Gastrocnemius medialis (tissue), 4 donors: Measurements from ENCODE around the gene PLCB1. TPM values are rescaled to one million over a fixed set of nuclear protein-coding genes. Genes with fewer than 3 reads are reported as not detected.

Experiments
- ATAC-seq, 2 donors: fragments of 150-250 bp; one replicate each; pipeline ENCODE4 v1.9.1; 2016
- DNase-seq, 2 donors: peaks; one replicate each; pipeline ENCODE4 v3.0.0-alpha.2; 2019
- H3K27ac ChIP-seq, 4 donors: fragments of 200-600 bp; sonication (generic); 1 replicate in 1 of 4; 2 replicates in 3 of 4; pipeline ENCODE4 v1.5.1; 2016 to 2018; ENCODE audit warnings: mild to moderate bottlenecking in 2 of 4, moderate library complexity in 1 of 4
- H3K27me3 ChIP-seq, 3 donors: fragments of 200-600 bp; sonication (generic) in 2 of 3; 1 replicate in 1 of 3; 2 replicates in 2 of 3; pipeline versions ENCODE4 v1.5.1 to v1.6.0; 2016 to 2019; ENCODE audit warnings: mild to moderate bottlenecking in 1 of 3, moderate library complexity in 1 of 3
- H3K36me3 ChIP-seq, 2 donors: fragments of 200-600 bp; sonication (generic) in 1 of 2; one replicate each; pipeline ENCODE4 v1.5.1; 2017 to 2018
- H3K4me1 ChIP-seq, 2 donors: fragments of 200-600 bp; sonication (generic) in 1 of 2; one replicate each; pipeline ENCODE4 v1.5.1; 2016 to 2017; ENCODE audit warnings: mild to moderate bottlenecking in 2 of 2
- H3K4me3 ChIP-seq, 4 donors: fragments of 200-600 bp; sonication (generic) in 3 of 4; 1 replicate in 1 of 4; 2 replicates in 3 of 4; pipeline ENCODE4 v1.5.1; 2016 to 2019; ENCODE audit warnings: mild to moderate bottlenecking in 2 of 4
- H3K9me3 ChIP-seq, 3 donors: fragments of 200-600 bp; sonication (generic) in 2 of 3; 1 replicate in 1 of 3; 2 replicates in 2 of 3; pipeline ENCODE4 v1.5.1; 2016 to 2019
- CTCF ChIP-seq, 5 experiments: fragments of 450-650 bp in 3 of 5; fragments of 200-600 bp in 2 of 5; sonication (generic) in 2 of 5; IDR thresholded peaks in 4 of 5; conservative IDR thresholded peaks in 1 of 5; 1 replicate in 4 of 5; 2 replicates in 1 of 5; pipeline ENCODE4 v1.5.1; 2016 to 2019; ENCODE audit warnings: antibody characterized with exemption in 5 of 5, mild to moderate bottlenecking in 3 of 5, moderate library complexity in 3 of 5
- POLR2A ChIP-seq, 2 donors: fragments of 450-650 bp; IDR thresholded peaks; one replicate each; pipeline ENCODE4 v1.6.1; 2017; ENCODE audit warnings: antibody characterized with exemption in 2 of 2, mild to moderate bottlenecking in 2 of 2, moderate library complexity in 2 of 2
- in situ Hi-C, 4 donors: fragments of 200-750 bp; cut with MboI; loops; one replicate each; pipeline versions ENCODE4 v1.15.0 to v1.8.0; 2017; ENCODE audit warnings: low sequenced_read_pairs in 4 of 4
- intact Hi-C: fragments of 100-400 bp; cut with DNase I; formaldehyde crosslinking; loops from one replicate; pipeline ENCODE4 v1.15.1; 2023; ENCODE audit warnings: low total_unique reads
- total RNA-seq, 4 donors: library from RNA; depleted of rRNA; stranded (reverse); fragments of >200 nt; gene quantifications; one replicate each; pipeline versions ENCODE4 v1.1.0 to v1.2.3, GENCODE V29; 2016

Gene PLCB1
- total RNA-seq, 4 donors from 2014 or later = 4.1 to 10.0 (median 7.6) TPM

GRCh38 chr20:8118760-8119159 lies 13.3 kb upstream of the PLCB1 start:
- TF ChIP-seq POLR2A (IDR thresholded peaks at IDR 0.05) = no peak
- no peak for TF ChIP-seq CTCF (IDR thresholded peaks at IDR 0.05 in 4 of 5, conservative IDR thresholded peaks at IDR 0.05 in 1 of 5)
- Histone ChIP-seq H3K36me3 (no peaks in the 10 kb centered on the region), H3K9me3 (no peaks in the 10 kb centered on the region), H3K27ac (no peak overlapping the region), H3K27me3 (no peaks in the 10 kb centered on the region), H3K4me3 (no peak overlapping the region), H3K4me1 (no peaks in the 10 kb centered on the region)
- DNase-seq (no peak), ATAC-seq (no peak)
- in situ Hi-C loops (no loop called here), intact Hi-C loops (no loop called here)

- ATAC-seq (no peak), DNase-seq (no peak)
- no peak overlapping the region for H3K4me3 ChIP-seq
- in situ Hi-C loops (loop anchor here in 1 of 4 donors (10.0 kb wide), 1 partner anchor 603 kb away; no protein-coding TSS in a partner anchor), intact Hi-C loops (no loop called here)
- H3K27ac ChIP-seq = no peak overlapping the region
- TF ChIP-seq POLR2A (IDR thresholded peaks at IDR 0.05) (no peak), CTCF (IDR thresholded peaks at IDR 0.05 in 4 of 5, conservative IDR thresholded peaks at IDR 0.05 in 1 of 5) (no peak)
- H3K27me3 ChIP-seq = no peaks in the 10 kb centered on the region
- H3K9me3 ChIP-seq = no peaks in the 10 kb centered on the region
- no peaks in the 10 kb centered on the region for H3K4me1 ChIP-seq
- no peaks in the 10 kb centered on the region for H3K36me3 ChIP-seq
These were observed 10.4 kb upstream of the PLCB1 start for GRCh38 chr20:8121666-8122065.

- Histone ChIP-seq H3K4me1 (no peaks in the 10 kb centered on the region), H3K4me3 (no peak overlapping the region), H3K36me3 (no peaks in the 10 kb centered on the region), H3K9me3 (no peaks in the 10 kb centered on the region), H3K27me3 (no peaks in the 10 kb centered on the region), H3K27ac (no peak overlapping the region)
- ATAC-seq (no peak), DNase-seq (no peak)
- TF ChIP-seq CTCF (IDR thresholded peaks at IDR 0.05 in 4 of 5, conservative IDR thresholded peaks at IDR 0.05 in 1 of 5) = no peak
- no peak for TF ChIP-seq POLR2A (IDR thresholded peaks at IDR 0.05)
- intact Hi-C loops = no loop called here
- in situ Hi-C loops = loop anchor here in 1 of 4 donors (5.0 to 10.0 kb wide), 2 partner anchors 263 to 600 kb away; no protein-coding TSS in a partner anchor
These were observed 7.4 kb upstream of the PLCB1 start for GRCh38 chr20:8124639-8125038.

- H3K36me3 ChIP-seq = no peaks in the 10 kb centered on the region
- H3K27ac ChIP-seq = no peak overlapping the region
- ATAC-seq (no peak), DNase-seq (no peak)
- no peak for TF ChIP-seq POLR2A (IDR thresholded peaks at IDR 0.05)
- in situ Hi-C loops (loop anchor here in 1 of 4 donors (5.0 to 10.0 kb wide), 2 partner anchors 261 to 599 kb away; no protein-coding TSS in a partner anchor), intact Hi-C loops (no loop called here)
- no peaks in the 10 kb centered on the region for H3K27me3 ChIP-seq
- no peak overlapping the region for H3K4me3 ChIP-seq
- H3K4me1 ChIP-seq = no peaks in the 10 kb centered on the region
- H3K9me3 ChIP-seq = no peaks in the 10 kb centered on the region
These were observed 5.9 kb upstream of the PLCB1 start for GRCh38 chr20:8126181-8126580.

- no peak overlapping the region for H3K27ac ChIP-seq
- intact Hi-C loops (no loop called here), in situ Hi-C loops (loop anchor here in 1 of 4 donors (5.0 to 10.0 kb wide), 2 partner anchors 260 to 598 kb away; no protein-coding TSS in a partner anchor)
- TF ChIP-seq CTCF (IDR thresholded peaks at IDR 0.05 in 4 of 5, conservative IDR thresholded peaks at IDR 0.05 in 1 of 5) (no peak), POLR2A (IDR thresholded peaks at IDR 0.05) (no peak)
- no peaks in the 10 kb centered on the region for H3K9me3 ChIP-seq
- no peak for ATAC-seq
- H3K4me3 ChIP-seq = no peak overlapping the region
- H3K4me1 ChIP-seq = peaks cover 0 to 4% of the 10 kb centered on the region in 2 donors
- no peaks in the 10 kb centered on the region for H3K36me3 ChIP-seq
- H3K27me3 ChIP-seq = no peaks in the 10 kb centered on the region
- no peak for DNase-seq
These were observed 5.2 kb upstream of the PLCB1 start for GRCh38 chr20:8126841-8127378.
